BJ (cell line): ENCODE measurements around the gene ARHGEF11. TPM values are rescaled to one million over a fixed set of nuclear protein-coding genes. Genes with fewer than 3 reads are reported as not detected.

Experiments
- CTCF ChIA-PET: fragments of 350-600 bp; formaldehyde crosslinking; extraction: SDS; loops from one replicate; lab custom pipeline; 2021; ENCODE audit warnings: antibody characterized with exemption, inconsistent platforms; lab: Yijun Ruan, JAX
- POLR2A ChIA-PET: fragments of 300-600 bp; sonication (Branson Sonifier 250); formaldehyde crosslinking; extraction: SDS; loops from one replicate; lab custom pipeline; 2021; ENCODE audit warnings: antibody characterized with exemption; lab: Charles Lee
- DNase-seq: peaks from one replicate; pipeline ENCODE4 v3.0.0-alpha.2; 2011; ENCODE audit warnings: low read depth
- H3K27me3 ChIP-seq: 2 replicates; pipeline ENCODE4 v1.6.0; 2011; ENCODE audit warnings: low read length; ENCODE audit not compliant: control insufficient read depth, insufficient read depth
- H3K36me3 ChIP-seq: 2 replicates; pipeline ENCODE4 v1.5.1; 2011; ENCODE audit warnings: low read length; ENCODE audit not compliant: control insufficient read depth, insufficient read depth
- H3K4me3 ChIP-seq: 2 replicates; pipeline ENCODE4 v1.5.1; 2011; ENCODE audit warnings: low read depth, mild to moderate bottlenecking, control low read depth, low read length
- CTCF ChIP-seq: IDR thresholded peaks from 2 replicates; pipeline ENCODE4 v1.5.1; 2011; ENCODE audit warnings: low read depth, mild to moderate bottlenecking, control low read depth, inconsistent platforms, low read length, moderate library complexity; ENCODE audit not compliant: insufficient read depth
- polyA plus RNA-seq: library from polyadenylated mRNA; depleted of rRNA; stranded (reverse); fragments of >200 nt; gene quantifications from 2 replicates; pipeline ENCODE4 v1.2.3, GENCODE V29; 2011

Gene ARHGEF11
- polyA plus RNA-seq, 1 experiment: 19.5 TPM

- no peak for DNase-seq
- H3K27me3 ChIP-seq: no peaks in the 10 kb centered on the region
- no peak for TF ChIP-seq CTCF
- CTCF ChIA-PET: interaction anchor here (1.9 kb wide), 1 partner anchor 11 kb away, joined by 4 read pairs; no protein-coding TSS in a partner anchor
- peaks cover 16% of the 10 kb centered on the region for H3K36me3 ChIP-seq
- POLR2A ChIA-PET: no interaction called here
- no peak overlapping the region for H3K4me3 ChIP-seq
Observed at GRCh38 chr1:156963621-156964020, 81.9 kb downstream of the ARHGEF11 start.

DNA sequence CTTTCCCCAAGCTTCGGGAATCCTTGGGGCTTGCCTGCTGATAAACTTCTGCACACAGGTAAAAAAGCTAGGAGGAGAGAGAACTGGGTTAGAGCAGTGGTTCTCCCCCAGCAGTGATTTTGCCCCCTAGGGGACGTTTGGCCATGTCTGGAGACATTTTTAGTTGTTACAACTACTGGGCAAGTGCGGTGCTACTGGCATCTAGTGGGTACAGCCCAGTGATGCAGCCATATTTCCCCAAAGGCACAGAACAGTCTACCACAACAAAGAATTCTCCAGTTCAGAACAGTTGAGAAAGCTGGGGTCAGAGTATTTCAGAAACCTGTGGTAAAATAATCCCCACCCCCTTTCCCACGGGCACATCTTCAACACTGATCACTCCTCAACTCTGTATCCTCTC, 83.8 kb downstream of the ARHGEF11 start:
- H3K36me3 ChIP-seq: peaks cover 16% of the 10 kb centered on the region
- TF ChIP-seq CTCF: 0 out of 2 replicates have a peak, but pooled peaks have one; percentile 4
- no peak for DNase-seq
- H3K27me3 ChIP-seq: no peaks in the 10 kb centered on the region
- no peak overlapping the region for H3K4me3 ChIP-seq
- CTCF ChIA-PET: no interaction called here
- POLR2A ChIA-PET: no interaction called here

GRCh38 chr1:156959925-156960324, 85.6 kb downstream of the ARHGEF11 start:
- peaks cover 22% of the 10 kb centered on the region for H3K36me3 ChIP-seq
- CTCF ChIA-PET: interaction anchor here (0.8 to 1.7 kb wide), 3 partner anchors 16 to 233 kb away, joined by 3 to 6 read pairs (median 3); no protein-coding TSS in a partner anchor
- no peak for TF ChIP-seq CTCF
- DNase-seq: no peak
- POLR2A ChIA-PET: interaction anchor here (0.6 kb wide), 1 partner anchor 32 kb away, joined by 3 read pairs; no protein-coding TSS in a partner anchor
- H3K4me3 ChIP-seq: no peak overlapping the region
- H3K27me3 ChIP-seq: no peaks in the 10 kb centered on the region

- TF ChIP-seq CTCF: no peak
- Histone ChIP-seq H3K36me3 (peaks cover 25% of the 10 kb centered on the region), H3K4me3 (no peak overlapping the region), H3K27me3 (no peaks in the 10 kb centered on the region)
- CTCF ChIA-PET: interaction anchor here (0.8 to 1.7 kb wide), 4 partner anchors 11 to 233 kb away, joined by 3 to 6 read pairs (median 4); no protein-coding TSS in a partner anchor
- DNase-seq: peak; percentile 32
- POLR2A ChIA-PET: no interaction called here
Observed at GRCh38 chr1:156959414-156959813, 86.1 kb downstream of the ARHGEF11 start.

GRCh38 chr1:156958247-156958714, 87.3 kb downstream of the ARHGEF11 start:
- no peak for DNase-seq
- ChIA-PET POLR2A (no interaction called here), CTCF (interaction anchor here (1.3 to 1.7 kb wide), 2 partner anchors 9 to 116 kb away, joined by 5 to 6 read pairs; no protein-coding TSS in a partner anchor)
- Histone ChIP-seq H3K4me3 (no peak overlapping the region), H3K36me3 (peaks cover 25% of the 10 kb centered on the region), H3K27me3 (no peaks in the 10 kb centered on the region)
- TF ChIP-seq CTCF: no peak
